T-helper 17 cell (primary cell): Measurements from ENCODE around the gene UTP11. TPM values are rescaled to one million over a fixed set of nuclear protein-coding genes. Genes with fewer than 3 reads are reported as not detected.
A peak's percentile ranks its signal among the peaks of the same experiment; 100 is the strongest.

Experiments
- ATAC-seq: fragments of 150-1000 bp; cut with Tn5 transposase; 2 replicates; pipeline ENCODE4 v1.10.0; 2021; ENCODE audit warnings: mild to moderate bottlenecking, moderate library complexity
- DNase-seq, 3 donors: peaks; one replicate each; pipeline versions ENCODE4 v3.0.0 to v3.0.0-alpha.2; 2020 to 2021
- H3K9me3 ChIP-seq: one replicate; pipeline ENCODE4 v1.7.0; 2013; ENCODE audit warnings: low read length, mild to moderate bottlenecking; ENCODE audit not compliant: control insufficient read depth, poor library complexity, severe bottlenecking
- H3K27ac Mint-ChIP-seq: one replicate; pipeline ENCODE4 v1.8.0; 2022; ENCODE audit warnings: mild to moderate bottlenecking, moderate library complexity, mixed read lengths
- H3K27me3 Mint-ChIP-seq: one replicate; pipeline ENCODE4 v1.8.0; 2022; ENCODE audit warnings: mixed read lengths
- H3K36me3 Mint-ChIP-seq: one replicate; pipeline ENCODE4 v1.8.0; 2022; ENCODE audit warnings: low read depth, mixed read lengths
- H3K4me1 Mint-ChIP-seq: one replicate; pipeline ENCODE4 v1.8.0; 2022; ENCODE audit warnings: mild to moderate bottlenecking, mixed read lengths
- H3K4me3 Mint-ChIP-seq: one replicate; pipeline ENCODE4 v1.8.0; 2022; ENCODE audit warnings: mild to moderate bottlenecking, moderate library complexity, mixed read lengths
- total RNA-seq, 4 donors: library from RNA in 2 of 4; stranded (reverse) in 2 of 4; gene quantifications; one replicate each; pipeline ENCODE4 v1.2.3 and lab custom pipeline; 2022 to 2026

The UTP11 gene
- total RNA-seq, 2 donors from 2014 or later: 8.7 to 12.3 TPM

DNA sequence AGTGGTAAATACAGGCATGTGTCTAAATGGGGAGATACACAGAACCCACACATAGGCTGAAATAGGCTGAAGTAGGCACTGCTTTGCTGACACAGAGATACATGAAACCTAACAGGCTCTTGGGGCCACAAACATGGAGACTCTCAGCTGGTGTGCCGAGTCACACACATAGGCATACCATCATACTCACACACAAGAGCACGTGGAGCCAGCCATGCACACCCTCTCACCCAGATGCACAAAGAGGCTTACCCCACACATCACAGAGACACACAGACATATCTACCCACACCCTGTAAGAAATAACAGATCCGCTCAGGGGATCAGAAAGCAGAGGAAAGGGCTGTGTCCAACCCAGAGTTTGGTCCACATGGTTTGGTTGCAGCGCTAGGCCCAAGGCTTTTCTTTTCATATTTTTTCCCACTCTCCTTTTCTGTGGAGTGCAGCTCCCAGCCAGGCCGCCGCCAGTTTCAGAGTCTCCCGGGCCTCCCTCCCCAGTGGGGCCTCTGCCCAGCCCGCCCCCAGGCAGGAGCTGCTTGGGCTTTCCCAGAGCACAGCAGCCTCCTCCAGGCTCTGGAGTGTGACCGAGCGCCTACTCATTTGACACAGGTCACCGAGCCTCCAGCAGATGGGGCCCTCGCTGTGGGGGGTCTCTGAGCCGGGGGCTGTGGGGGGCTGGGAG, 38.0 kb downstream of the UTP11 start:
- DNase-seq: no peak
- H3K4me3 Mint-ChIP-seq: no peak overlapping the region
- no peak for ATAC-seq

DNA sequence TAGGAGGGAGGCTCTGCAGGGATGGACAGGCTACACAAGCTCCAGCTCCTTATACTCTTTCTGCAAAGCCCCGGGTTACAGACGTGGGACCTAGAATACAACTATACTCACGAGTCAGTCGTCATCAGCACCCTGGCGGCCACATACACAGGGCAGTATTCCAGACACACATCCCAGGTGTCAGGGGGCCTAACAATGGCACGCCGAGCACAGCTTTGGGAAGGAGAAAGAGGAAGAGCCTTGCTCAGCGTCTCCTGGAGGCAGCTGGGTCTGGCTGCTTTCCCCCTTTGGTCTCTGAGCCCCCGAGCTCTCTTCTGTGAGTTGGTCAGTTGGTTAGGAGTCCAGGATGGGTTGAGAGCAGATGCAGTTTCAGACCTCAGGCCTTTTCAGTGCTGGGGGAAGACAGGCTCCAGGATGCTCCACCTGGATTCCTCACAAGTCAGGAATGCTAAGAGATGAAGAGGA, 38.6 kb downstream of the UTP11 start:
- Mint-ChIP-seq H3K4me1 (peaks cover 12% of the 10 kb centered on the region), H3K4me3 (no peak overlapping the region), H3K27ac (no peak overlapping the region), H3K36me3 (peaks cover 2% of the 10 kb centered on the region), H3K27me3 (peaks cover 13% of the 10 kb centered on the region)
- no peaks in the 10 kb centered on the region for H3K9me3 ChIP-seq
- DNase-seq (no peak), ATAC-seq (no peak)

More for the DNA sequence above, 38.0 kb downstream of the UTP11 start:
- no peaks in the 10 kb centered on the region for H3K9me3 ChIP-seq
- Mint-ChIP-seq H3K36me3 (peaks cover 2% of the 10 kb centered on the region), H3K4me1 (peaks cover 12% of the 10 kb centered on the region), H3K27ac (no peak overlapping the region), H3K27me3 (peaks cover 9% of the 10 kb centered on the region)

DNA sequence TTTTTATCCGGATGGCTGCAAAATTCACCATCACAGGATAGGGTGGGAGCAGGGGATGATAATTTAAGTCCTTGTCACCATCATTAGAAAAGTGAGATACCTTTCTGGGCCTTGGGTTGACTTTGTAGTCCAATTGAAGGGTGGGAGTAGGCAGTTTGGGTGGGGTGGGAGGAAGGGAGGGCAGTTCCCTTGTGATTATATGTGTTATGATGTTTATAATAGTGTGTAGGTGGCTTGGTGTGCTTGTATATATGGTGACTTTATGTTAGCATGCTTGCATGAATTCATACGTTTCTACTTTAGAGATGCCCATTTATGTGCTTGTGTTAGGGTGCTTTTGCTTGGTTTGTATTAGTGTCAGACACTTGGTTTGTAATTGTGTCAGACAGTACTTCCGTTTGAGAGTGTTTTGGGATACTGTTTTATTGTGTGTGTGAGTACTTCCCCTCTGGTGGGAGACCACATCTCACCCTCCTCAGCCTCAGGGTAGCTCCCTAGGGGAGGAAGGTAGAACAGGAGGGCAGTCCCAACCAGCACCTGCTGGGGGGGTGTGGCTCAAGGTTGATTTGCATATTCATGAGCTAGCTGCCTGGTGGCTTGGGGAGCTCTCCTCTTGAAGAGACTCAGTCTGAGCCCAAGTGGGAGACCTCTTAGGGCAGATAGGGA, 40.3 kb downstream of the UTP11 start:
- Mint-ChIP-seq H3K4me1 (peaks cover 10% of the 10 kb centered on the region), H3K36me3 (peaks cover 2% of the 10 kb centered on the region), H3K27me3 (peaks cover 13% of the 10 kb centered on the region), H3K27ac (no peak overlapping the region), H3K4me3 (no peak overlapping the region)
- ATAC-seq (peak; percentile 71), DNase-seq (no peak)
- no peaks in the 10 kb centered on the region for H3K9me3 ChIP-seq

DNA sequence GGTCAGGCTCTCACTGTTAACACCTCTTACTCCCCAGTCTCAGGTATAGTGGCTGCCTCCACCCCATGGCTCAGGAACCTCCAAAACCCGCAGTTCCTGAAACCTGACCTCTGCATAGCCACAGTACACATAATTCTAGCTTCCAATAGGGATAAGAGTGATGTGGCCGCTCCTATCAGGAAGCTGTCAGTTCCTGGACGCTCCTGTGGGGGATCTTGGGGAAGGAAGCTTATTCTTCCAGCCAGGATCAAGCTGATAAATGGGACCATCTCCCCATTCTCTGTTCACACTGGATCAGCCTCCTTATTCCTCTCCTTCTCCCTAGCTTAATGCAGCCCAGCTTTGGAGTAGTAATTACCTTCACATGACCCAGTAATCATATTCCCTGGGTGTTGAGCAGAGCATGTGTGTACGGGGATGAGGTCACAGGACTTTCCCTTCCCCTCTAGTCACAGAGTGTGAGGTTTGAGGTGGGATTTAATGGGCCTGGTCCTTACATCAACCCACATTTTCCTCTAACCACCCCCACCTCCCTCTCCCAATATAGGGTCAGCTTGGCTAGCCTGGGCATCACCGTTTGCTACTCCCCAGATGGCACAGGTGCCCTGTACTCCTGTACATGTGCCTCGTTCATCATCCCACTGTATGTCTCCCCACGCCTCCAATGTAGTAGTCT, 41.0 kb downstream of the UTP11 start:
- Mint-ChIP-seq H3K27ac (no peak overlapping the region), H3K4me3 (no peak overlapping the region), H3K27me3 (peaks cover 17% of the 10 kb centered on the region), H3K4me1 (peaks cover 10% of the 10 kb centered on the region), H3K36me3 (peaks cover 2% of the 10 kb centered on the region)
- ATAC-seq (no peak), DNase-seq (no peak)
- H3K9me3 ChIP-seq: no peaks in the 10 kb centered on the region

DNA sequence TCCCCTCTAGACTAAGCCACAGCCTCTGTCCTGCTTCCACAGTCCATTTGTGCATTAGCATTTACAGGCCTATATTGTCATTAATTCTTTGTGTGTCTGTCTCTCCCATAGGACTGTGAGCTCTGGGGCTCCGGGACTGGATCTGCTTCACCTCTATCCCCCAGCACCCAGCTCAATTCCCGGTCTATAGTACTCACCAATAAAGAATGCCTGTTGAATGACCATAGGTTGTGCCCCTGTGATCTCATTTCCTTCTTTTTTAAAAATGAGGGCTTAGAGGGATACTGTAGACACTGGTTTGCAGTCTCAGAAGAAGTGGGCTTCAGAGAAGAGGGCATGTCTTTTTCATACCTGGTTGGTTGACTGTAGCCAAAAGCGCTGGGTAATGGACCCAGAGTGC, 42.9 kb downstream of the UTP11 start:
- Mint-ChIP-seq H3K27ac (no peak overlapping the region), H3K4me3 (no peak overlapping the region)
- no peak for ATAC-seq

DNA sequence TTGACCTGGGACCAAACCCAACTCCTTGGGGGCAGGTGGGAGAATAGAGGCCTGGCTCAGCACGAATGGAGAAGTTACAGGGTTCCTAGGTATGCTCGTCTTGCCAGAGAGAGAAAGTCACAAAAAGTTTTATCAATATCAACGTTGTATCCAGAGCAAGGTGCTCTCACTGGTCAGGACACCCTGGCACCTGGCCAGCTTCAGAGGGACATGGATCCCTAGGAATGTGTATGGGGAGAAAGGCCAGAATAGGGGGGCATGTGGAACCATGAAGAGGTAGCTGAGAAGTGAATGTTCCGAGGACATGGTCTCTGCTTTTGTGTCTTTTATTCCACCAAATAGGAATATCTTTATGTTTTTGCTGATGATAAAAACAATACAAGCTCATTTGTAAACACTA, 43.4 kb downstream of the UTP11 start:
- H3K4me3 Mint-ChIP-seq: no peak overlapping the region

More for the DNA sequence above, 42.9 kb downstream of the UTP11 start:
- Mint-ChIP-seq H3K4me1 (peaks cover 10% of the 10 kb centered on the region), H3K36me3 (peaks cover 2% of the 10 kb centered on the region), H3K27me3 (peaks cover 29% of the 10 kb centered on the region)
- H3K9me3 ChIP-seq: no peaks in the 10 kb centered on the region
- no peak for DNase-seq

DNA sequence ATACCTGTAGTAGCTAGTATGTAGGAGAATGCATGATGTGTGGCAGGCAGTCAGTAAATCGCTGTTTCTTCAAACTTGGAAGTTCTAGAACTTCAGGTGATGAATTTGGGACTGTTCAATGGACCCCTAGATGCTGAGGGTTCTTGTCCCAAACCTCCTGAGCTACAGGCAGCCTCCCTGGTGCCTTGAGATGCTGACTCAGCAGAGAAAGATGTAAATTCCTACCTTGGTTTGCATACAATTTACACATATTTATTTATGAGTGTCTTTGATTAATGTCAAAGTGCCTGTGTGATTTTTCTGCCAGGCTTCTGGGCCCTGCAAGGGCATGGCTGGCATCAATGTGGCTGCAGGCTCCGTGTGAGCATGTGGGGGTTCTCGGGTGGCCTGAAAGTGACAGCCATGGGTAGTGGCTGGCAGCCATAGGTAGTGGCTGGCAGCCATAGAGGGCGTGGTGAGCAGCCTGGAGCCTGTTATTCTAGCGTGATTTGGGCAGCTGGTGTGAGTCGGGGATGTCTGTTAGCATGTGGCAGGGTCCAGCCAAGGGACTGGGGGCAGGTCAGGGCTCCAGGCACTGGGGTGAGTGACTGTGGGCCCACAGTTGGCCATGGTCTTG, 47.2 kb downstream of the UTP11 start:
- H3K4me1 Mint-ChIP-seq: no peaks in the 10 kb centered on the region
- H3K27ac Mint-ChIP-seq: no peak overlapping the region
- no peak for ATAC-seq
- peaks cover 2% of the 10 kb centered on the region for H3K36me3 Mint-ChIP-seq
- no peaks in the 10 kb centered on the region for H3K9me3 ChIP-seq
- peaks cover 33% of the 10 kb centered on the region for H3K27me3 Mint-ChIP-seq
- no peak overlapping the region for H3K4me3 Mint-ChIP-seq
- DNase-seq: no peak

More for the DNA sequence above, 43.4 kb downstream of the UTP11 start:
- DNase-seq (no peak), ATAC-seq (no peak)
- Mint-ChIP-seq H3K27ac (no peak overlapping the region), H3K36me3 (peaks cover 2% of the 10 kb centered on the region), H3K27me3 (peaks cover 29% of the 10 kb centered on the region), H3K4me1 (peaks cover 10% of the 10 kb centered on the region)
- no peaks in the 10 kb centered on the region for H3K9me3 ChIP-seq

DNA sequence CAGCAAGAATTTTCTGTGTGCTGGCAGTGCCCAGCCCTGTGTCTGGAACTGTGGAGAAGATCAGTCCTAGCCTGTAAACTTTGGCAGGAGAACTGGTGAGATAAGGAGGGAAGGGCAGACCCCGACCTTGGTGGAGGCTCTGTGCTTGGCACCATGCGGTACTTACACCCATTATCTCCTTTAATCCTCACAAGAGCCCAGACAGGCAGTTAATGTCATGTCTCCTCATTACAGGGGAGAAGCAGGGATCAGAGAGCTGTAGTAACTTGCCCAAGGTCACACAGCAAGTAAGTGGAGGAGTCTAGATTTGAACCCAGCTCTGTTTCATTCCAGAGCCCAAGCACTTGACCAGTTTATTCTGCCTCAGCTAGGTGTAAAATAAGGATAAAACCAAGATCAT, 48.0 kb downstream of the UTP11 start:
- DNase-seq: no peak
- Mint-ChIP-seq H3K4me3 (no peak overlapping the region), H3K36me3 (no peaks in the 10 kb centered on the region), H3K27me3 (peaks cover 29% of the 10 kb centered on the region), H3K4me1 (no peaks in the 10 kb centered on the region), H3K27ac (no peak overlapping the region)
- no peaks in the 10 kb centered on the region for H3K9me3 ChIP-seq
- ATAC-seq: no peak

DNA sequence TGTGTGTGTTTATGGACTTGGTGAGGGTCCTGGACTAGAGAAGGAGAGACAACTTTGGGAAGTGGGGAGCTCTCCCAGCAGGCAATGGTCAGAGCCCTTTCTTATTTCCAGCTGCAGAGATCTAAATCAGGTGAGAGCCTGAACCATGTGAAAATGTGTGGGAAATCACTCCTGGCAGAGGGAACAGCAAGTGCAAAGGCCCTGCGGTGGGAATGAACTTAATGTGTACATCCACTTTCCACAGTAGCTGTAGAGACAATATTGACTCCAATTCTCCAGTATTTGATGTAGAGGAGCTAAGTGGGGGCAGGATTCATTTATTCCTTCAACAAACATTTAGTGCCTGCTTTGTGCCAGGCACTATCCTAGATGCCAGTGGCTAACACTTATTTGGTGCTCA, 48.8 kb downstream of the UTP11 start:
- Mint-ChIP-seq H3K4me3 (no peak overlapping the region), H3K27ac (no peak overlapping the region), H3K4me1 (no peaks in the 10 kb centered on the region), H3K36me3 (no peaks in the 10 kb centered on the region), H3K27me3 (peaks cover 25% of the 10 kb centered on the region)
- no peaks in the 10 kb centered on the region for H3K9me3 ChIP-seq
- DNase-seq: no peak
- ATAC-seq: no peak

DNA sequence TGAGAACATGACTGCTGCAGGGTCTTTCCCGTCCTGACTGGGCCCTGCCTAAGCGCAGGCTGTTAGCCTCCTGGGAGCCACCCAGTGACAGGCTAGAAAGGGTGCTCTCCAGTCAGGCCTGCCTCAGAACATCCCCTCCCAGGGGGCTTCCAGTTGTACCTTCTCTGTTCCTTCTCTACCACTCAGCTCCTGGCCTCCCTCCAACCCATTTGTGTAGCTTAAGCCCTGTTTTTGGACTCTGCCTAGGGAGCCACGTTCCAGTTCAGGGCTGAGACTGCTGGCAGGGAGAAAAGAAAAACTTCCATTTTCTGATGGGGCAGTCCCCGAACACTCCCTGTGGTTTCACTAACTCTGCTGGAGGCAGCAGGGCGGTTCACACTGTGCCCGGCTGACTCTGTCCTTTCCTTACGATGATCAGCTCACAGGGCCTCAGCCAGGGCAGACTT, 49.4 kb downstream of the UTP11 start:
- DNase-seq (no peak), ATAC-seq (no peak)
- no peaks in the 10 kb centered on the region for H3K4me1 Mint-ChIP-seq
- no peaks in the 10 kb centered on the region for H3K9me3 ChIP-seq
- peaks cover 26% of the 10 kb centered on the region for H3K27me3 Mint-ChIP-seq
- no peaks in the 10 kb centered on the region for H3K36me3 Mint-ChIP-seq
- no peak overlapping the region for H3K27ac Mint-ChIP-seq
- no peak overlapping the region for H3K4me3 Mint-ChIP-seq

DNA sequence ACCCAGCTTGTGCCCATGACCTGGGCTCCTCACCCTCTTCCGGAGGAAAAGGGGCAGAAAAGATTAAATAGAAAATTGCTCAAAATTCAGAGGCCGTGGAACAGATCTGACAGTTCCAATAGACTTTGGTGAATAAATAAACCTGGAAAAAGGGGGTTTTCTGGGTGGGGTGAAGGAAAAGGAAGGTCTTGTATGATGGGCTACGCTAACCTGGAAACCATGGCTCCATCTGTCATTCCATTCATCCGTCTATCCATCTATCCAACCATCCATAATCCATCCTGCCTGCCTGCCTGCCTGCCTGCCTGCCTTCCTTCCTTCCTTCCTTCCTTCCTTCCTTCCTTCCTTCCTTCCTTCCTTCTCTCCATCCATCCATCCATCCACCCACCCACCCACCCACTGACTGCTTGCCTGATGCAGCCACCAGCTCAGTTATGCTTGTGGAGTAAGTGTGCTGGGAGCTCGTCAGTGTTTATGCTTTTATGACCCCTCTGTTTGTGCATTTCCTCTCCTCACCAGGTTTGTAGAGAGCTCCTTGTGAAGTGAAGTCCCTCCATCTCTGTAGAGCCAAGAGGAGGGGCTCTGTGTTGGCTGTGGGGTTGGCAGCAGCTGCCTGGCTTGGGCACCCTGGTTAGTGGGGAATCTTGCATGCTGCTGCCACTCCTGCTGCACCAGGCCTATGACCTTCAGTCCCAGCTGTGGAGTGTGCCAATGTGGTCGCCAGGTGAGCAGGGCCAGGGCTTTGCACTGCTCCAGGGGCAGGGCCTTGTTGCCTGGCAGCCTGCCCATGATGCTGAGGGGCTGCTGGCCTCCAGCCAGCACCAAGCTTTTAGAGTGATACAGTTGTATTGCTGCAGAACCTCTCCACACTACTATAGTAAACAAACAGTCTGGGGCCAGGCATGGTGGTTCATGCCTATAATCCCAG, 50.1 kb downstream of the UTP11 start:
- Mint-ChIP-seq H3K27me3 (peaks cover 33% of the 10 kb centered on the region), H3K36me3 (no peaks in the 10 kb centered on the region), H3K27ac (no peak overlapping the region), H3K4me1 (peaks cover 2% of the 10 kb centered on the region), H3K4me3 (no peak overlapping the region)
- DNase-seq (no peak), ATAC-seq (no peak)
- H3K9me3 ChIP-seq: no peaks in the 10 kb centered on the region

DNA sequence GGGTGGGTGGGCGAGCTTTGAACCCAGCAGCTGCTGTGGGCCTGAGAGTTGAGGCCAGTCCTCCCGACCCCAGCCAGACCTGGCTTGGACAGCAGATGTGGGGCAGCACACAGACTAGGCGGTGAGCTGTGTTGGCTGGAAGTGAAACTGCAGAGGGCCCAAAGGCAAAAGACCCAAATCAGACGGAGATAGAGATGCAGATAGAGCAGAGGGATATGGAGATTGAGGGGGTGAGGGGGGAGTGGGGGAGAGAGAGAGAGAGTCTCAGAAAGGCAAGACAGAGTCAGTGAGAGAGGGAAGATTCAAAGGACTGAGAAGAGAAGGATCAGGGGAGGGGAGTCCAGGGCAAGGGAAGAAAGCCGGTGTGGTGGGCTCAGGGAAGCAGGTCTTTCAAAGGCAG, 51.1 kb downstream of the UTP11 start:
- no peak overlapping the region for H3K4me3 Mint-ChIP-seq
- DNase-seq: no peak

More for the DNA sequence above, 51.1 kb downstream of the UTP11 start:
- Mint-ChIP-seq H3K27ac (no peak overlapping the region), H3K36me3 (no peaks in the 10 kb centered on the region), H3K27me3 (peaks cover 37% of the 10 kb centered on the region), H3K4me1 (peaks cover 2% of the 10 kb centered on the region)
- ATAC-seq: no peak
- no peaks in the 10 kb centered on the region for H3K9me3 ChIP-seq
